Measurements from ENCODE around the gene VWC2. TPM values are rescaled to one million over a fixed set of nuclear protein-coding genes. Genes with fewer than 3 reads are reported as not detected.

The VWC2 gene
- total and polyA plus RNA-seq, 2 of the 8 experiments (the other 6 are each of a cell fraction or from before 2014, with no cell fraction given), result 0.24 to 0.30 TPM

GRCh38 chr7:49821181-49821580 is 47.7 kb downstream of the VWC2 start (continued):
- TF ChIP-seq CTCF (IDR thresholded peaks at IDR 0.05; ENCODE audit: control extremely low read depth in 1 of 3, insufficient read depth in 1 of 3, low read depth in 1 of 3, low read length in 3 of 3) (no peak), SP4 (IDR thresholded peaks at IDR 0.05; ENCODE audit: low read length) (no peak), ASH2L (IDR thresholded peaks at IDR 0.05; ENCODE audit: low read length) (no peak), SP2 (IDR thresholded peaks at IDR 0.05; ENCODE audit: low read length) (no peak), BACH1 (IDR thresholded peaks at IDR 0.05; ENCODE audit: low read length) (no peak), SAP30 (IDR thresholded peaks at IDR 0.05; ENCODE audit: insufficient read depth, insufficient replicate concordance, low read length) (no peak), EZH2 (IDR thresholded peaks at IDR 0.05; ENCODE audit: low read depth, low read length, severe bottlenecking) (no peak), HDAC6 (IDR thresholded peaks at IDR 0.05; ENCODE audit: low read depth, low read length) (no peak)

Data from H1 (cell line).